CD4-positive, alpha-beta T cell (primary cell): ENCODE measurements around the gene AMDHD1. TPM values are rescaled to one million over a fixed set of nuclear protein-coding genes. Genes with fewer than 3 reads are reported as not detected.

Source experiments
- ATAC-seq: fragments of 200-7000 bp; cut with Tn5 transposase; one replicate; pipeline ENCODE4 v1.10.0; 2022; ENCODE audit warnings: mild to moderate bottlenecking; ENCODE audit not compliant: poor library complexity
- CTCF ChIA-PET: fragments of 350-600 bp; sonication (Branson Sonifier 250); formaldehyde crosslinking; loops from one replicate; lab custom pipeline; 2021; ENCODE audit warnings: antibody characterized with exemption, inconsistent platforms; lab: Charles Lee
- POLR2A ChIA-PET: fragments of 350-600 bp; sonication (Branson Sonifier 250); formaldehyde crosslinking; loops from one replicate; lab custom pipeline; 2021; ENCODE audit warnings: antibody characterized with exemption, inconsistent platforms; lab: Charles Lee
- DNase-seq, 14 experiments: peaks; one replicate each; pipeline ENCODE4 v3.0.0-alpha.2; 2013 to 2020; ENCODE audit warnings: mixed read lengths in 2 of 14
- H3K27ac ChIP-seq, 2 donors: one replicate each; pipeline versions ENCODE4 v1.5.1 to v1.7.0; 2013; ENCODE audit warnings: low read length in 2 of 2, low read depth in 1 of 2, mild to moderate bottlenecking in 1 of 2
- H3K27me3 ChIP-seq, 2 experiments: 1 replicate in 1 of 2; 2 replicates in 1 of 2; pipeline versions ENCODE4 v1.6.1 to v1.7.0; 2013; ENCODE audit warnings: low read length in 2 of 2, control low read depth in 1 of 2, mild to moderate bottlenecking in 1 of 2, moderate library complexity in 1 of 2; ENCODE audit not compliant: insufficient read depth in 2 of 2, control insufficient read depth in 1 of 2
- H3K36me3 ChIP-seq: one replicate; pipeline ENCODE4 v1.6.1; 2013; ENCODE audit warnings: low read length, control low read depth; ENCODE audit not compliant: insufficient read depth
- H3K4me1 ChIP-seq: one replicate; pipeline ENCODE4 v1.6.1; 2013; ENCODE audit warnings: low read length, control low read depth; ENCODE audit not compliant: insufficient read depth
- H3K4me3 ChIP-seq: one replicate; pipeline ENCODE4 v1.5.1; 2013; ENCODE audit warnings: mild to moderate bottlenecking, low read length, moderate library complexity
- H3K9me3 ChIP-seq, 2 experiments: 1 replicate in 1 of 2; 2 replicates in 1 of 2; pipeline versions ENCODE4 v1.6.1 to v1.7.0; 2013; ENCODE audit warnings: low read length in 2 of 2, mild to moderate bottlenecking in 2 of 2, control low read depth in 1 of 2, moderate library complexity in 1 of 2; ENCODE audit not compliant: control insufficient read depth in 1 of 2, insufficient read depth in 1 of 2
- H3K27ac Mint-ChIP-seq: one replicate; pipeline ENCODE4 v1.8.0; 2020; ENCODE audit warnings: mixed read lengths
- H3K27me3 Mint-ChIP-seq: one replicate; pipeline ENCODE4 v1.8.0; 2021; ENCODE audit warnings: mixed read lengths
- H3K36me3 Mint-ChIP-seq: one replicate; pipeline ENCODE4 v1.8.0; 2021; ENCODE audit warnings: low read depth, mixed read lengths
- H3K4me1 Mint-ChIP-seq: one replicate; pipeline ENCODE4 v1.8.0; 2021; ENCODE audit warnings: low read depth, mixed read lengths
- H3K4me3 Mint-ChIP-seq: one replicate; pipeline ENCODE4 v1.8.0; 2020; ENCODE audit warnings: mild to moderate bottlenecking, mixed read lengths
- H3K9me3 Mint-ChIP-seq: one replicate; pipeline ENCODE4 v1.8.0; 2020; ENCODE audit warnings: mixed read lengths
- CTCF ChIP-seq: fragments of 200-600 bp; IDR thresholded peaks from one replicate; pipeline ENCODE4 v1.8.0; 2022; ENCODE audit warnings: antibody characterized with exemption, mild to moderate bottlenecking
- intact Hi-C, 2 experiments: fragments of 100-400 bp; cut with DNase I in 1 of 2; cut with micrococcal nuclease in 1 of 2; formaldehyde crosslinking; loops; one replicate each; pipeline versions ENCODE4 v1.15.1 to v1.9.0; 2023 to 2025; cut with DNase I, micrococcal nuclease
- total RNA-seq, 174 experiments: library from RNA in 2 of 174; stranded (reverse) in 2 of 174; gene quantifications; one replicate each; pipeline ENCODE4 v1.2.3 and lab custom pipeline; 2021 to 2026

AMDHD1 gene
- total RNA-seq, 2 experiments from 2014 or later: 0.78 to 0.91 TPM

- POLR2A ChIA-PET: no interaction called here
Measured at GRCh38 chr12:96007729-96008128, 64.6 kb downstream of the AMDHD1 start.

GRCh38 chr12:96014943-96015599 is 71.9 kb downstream of the AMDHD1 start:
- H3K27ac Mint-ChIP-seq: no peak overlapping the region
- H3K4me1 Mint-ChIP-seq: no peaks in the 10 kb centered on the region
- POLR2A ChIA-PET: no interaction called here
- H3K27me3 Mint-ChIP-seq: no peaks in the 10 kb centered on the region
- no peaks in the 10 kb centered on the region for H3K4me1 ChIP-seq
- H3K27me3 ChIP-seq: no peaks in the 10 kb centered on the region
- H3K4me3 ChIP-seq: no peak overlapping the region
- no peak overlapping the region for H3K27ac ChIP-seq
- H3K36me3 ChIP-seq: peaks cover 73% of the 10 kb centered on the region
- ATAC-seq (no peak), DNase-seq (no peak)
- no peak overlapping the region for H3K4me3 Mint-ChIP-seq
- no peaks in the 10 kb centered on the region for H3K9me3 ChIP-seq
- intact Hi-C loops: no loop called here
- H3K36me3 Mint-ChIP-seq: peaks cover 85% of the 10 kb centered on the region
- CTCF ChIA-PET: no interaction called here
- TF ChIP-seq CTCF: no peak
- H3K9me3 Mint-ChIP-seq: no peaks in the 10 kb centered on the region

More at GRCh38 chr12:96007729-96008128, 64.6 kb downstream of the AMDHD1 start:
- no peaks in the 10 kb centered on the region for H3K4me1 ChIP-seq
- H3K4me3 ChIP-seq: no peak overlapping the region
- CTCF ChIA-PET: interaction anchor here (1.3 kb wide), 1 partner anchor 9 kb away, joined by 3 read pairs; no protein-coding TSS in a partner anchor
- no peak overlapping the region for H3K27ac Mint-ChIP-seq
- peaks cover 85% of the 10 kb centered on the region for H3K36me3 Mint-ChIP-seq
- no peak for TF ChIP-seq CTCF
- H3K27ac ChIP-seq: no peak overlapping the region
- no peaks in the 10 kb centered on the region for H3K27me3 Mint-ChIP-seq
- no peaks in the 10 kb centered on the region for H3K9me3 ChIP-seq
- no peak overlapping the region for H3K4me3 Mint-ChIP-seq
- DNase-seq: no peak
- H3K9me3 Mint-ChIP-seq: no peaks in the 10 kb centered on the region
- peaks cover 82% of the 10 kb centered on the region for H3K36me3 ChIP-seq
- intact Hi-C loops: no loop called here
- no peak for ATAC-seq
- H3K27me3 ChIP-seq: no peaks in the 10 kb centered on the region
- no peaks in the 10 kb centered on the region for H3K4me1 Mint-ChIP-seq

GRCh38 chr12:96015672-96016071 is 72.5 kb downstream of the AMDHD1 start:
- no peaks in the 10 kb centered on the region for H3K27me3 ChIP-seq
- peak in 2 of 14 experiments; percentile 5 to 23 for DNase-seq
- Mint-ChIP-seq H3K27me3 (no peaks in the 10 kb centered on the region), H3K4me3 (no peak overlapping the region), H3K9me3 (no peaks in the 10 kb centered on the region), H3K36me3 (peaks cover 85% of the 10 kb centered on the region), H3K4me1 (no peaks in the 10 kb centered on the region), H3K27ac (no peak overlapping the region)
- H3K36me3 ChIP-seq: peaks cover 71% of the 10 kb centered on the region
- CTCF ChIA-PET: no interaction called here
- intact Hi-C loops: no loop called here
- TF ChIP-seq CTCF: no peak
- no peak for ATAC-seq
- no peaks in the 10 kb centered on the region for H3K4me1 ChIP-seq
- no peak overlapping the region for H3K4me3 ChIP-seq
- no peak overlapping the region for H3K27ac ChIP-seq
- no peaks in the 10 kb centered on the region for H3K9me3 ChIP-seq
- POLR2A ChIA-PET: no interaction called here

Other genes with a start within 250 kb of the AMDHD1 start
- under 1 TPM; 0.47 to 0.71 TPM for gene NTN4, start 152.6 kb upstream of the AMDHD1 start, total RNA-seq
- 10 to 100 TPM; 40.9 to 44.0 TPM for gene SNRPF, start 84.4 kb upstream of the AMDHD1 start, total RNA-seq
- under 1 TPM in 1 of 2 experiments, not detected in 1; 0.11 TPM for gene CCDC38, start 717 bp upstream of the AMDHD1 start, total RNA-seq
- gene HAL, start 53.0 kb downstream of the AMDHD1 start, total RNA-seq: under 1 TPM; 0.25 to 0.95 TPM
- gene LTA4H, start 92.3 kb downstream of the AMDHD1 start, total RNA-seq: 10 to 100 TPM; 43.0 to 44.0 TPM